Heart left ventricle (tissue), 13 donors: Measurements from ENCODE around the gene RBP5.

Source experiments
- POLR2A ChIP-seq, 2 donors: fragments of 450-650 bp; IDR thresholded peaks; one replicate each; pipeline ENCODE4 v1.6.1; 2017; ENCODE audit warnings: antibody characterized with exemption in 2 of 2, mild to moderate bottlenecking in 2 of 2, moderate library complexity in 2 of 2
- TF ChIP-seq, protein P1 (sequence below), 12 donors: fragments of 200-600 bp; sonication (generic) in 4 of 12; IDR thresholded peaks; one replicate each; pipeline versions ENCODE4 v1.5.0 to v1.8.0; 2018 to 2022; ENCODE audit warnings: antibody characterized with exemption in 12 of 12, mild to moderate bottlenecking in 5 of 12
- donor health status: ischemic (EF 13 %, LVEDD 7.1; RV severe dilation, severe dysfunction).
- donor health status: DM: no; HTN: yes; CAD: no.
- donor health status: DM: no; HTN: no; CAD: no.
- donor health status: ischemic (EF 25% LVEDD 6.9; RV normal size, moderate dysfunction).
- donor health status: ischemic (EF 25% LVEDD 5.7; RV mildly dilated, moderate dysfunction).
- donor health status: ischemic (EF 35%, LVEDD 5.7; RV mildly dilated, moderate dysfunction).
- donor health status: nonischemic (EF 11% LVEDD 7.7; RV severe dilation, severe dysfunction).
- donor health status: DM: yes; HTN: yes; CAD: no.
- donor health status: PGD.
- donor health status: ischemic (EF 29% LVEDD 5.4; RV normal size, mild dysfunction).
- donor health status: nonischemic (EF 23%, LVEDD 6.1; RV moderate dilation, normal function).

- TF ChIP-seq, protein P1, sequence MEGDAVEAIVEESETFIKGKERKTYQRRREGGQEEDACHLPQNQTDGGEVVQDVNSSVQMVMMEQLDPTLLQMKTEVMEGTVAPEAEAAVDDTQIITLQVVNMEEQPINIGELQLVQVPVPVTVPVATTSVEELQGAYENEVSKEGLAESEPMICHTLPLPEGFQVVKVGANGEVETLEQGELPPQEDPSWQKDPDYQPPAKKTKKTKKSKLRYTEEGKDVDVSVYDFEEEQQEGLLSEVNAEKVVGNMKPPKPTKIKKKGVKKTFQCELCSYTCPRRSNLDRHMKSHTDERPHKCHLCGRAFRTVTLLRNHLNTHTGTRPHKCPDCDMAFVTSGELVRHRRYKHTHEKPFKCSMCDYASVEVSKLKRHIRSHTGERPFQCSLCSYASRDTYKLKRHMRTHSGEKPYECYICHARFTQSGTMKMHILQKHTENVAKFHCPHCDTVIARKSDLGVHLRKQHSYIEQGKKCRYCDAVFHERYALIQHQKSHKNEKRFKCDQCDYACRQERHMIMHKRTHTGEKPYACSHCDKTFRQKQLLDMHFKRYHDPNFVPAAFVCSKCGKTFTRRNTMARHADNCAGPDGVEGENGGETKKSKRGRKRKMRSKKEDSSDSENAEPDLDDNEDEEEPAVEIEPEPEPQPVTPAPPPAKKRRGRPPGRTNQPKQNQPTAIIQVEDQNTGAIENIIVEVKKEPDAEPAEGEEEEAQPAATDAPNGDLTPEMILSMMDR (IDR thresholded peaks at IDR 0.05): no peak
- no peak for TF ChIP-seq POLR2A (IDR thresholded peaks at IDR 0.05)
These were observed 39.4 kb downstream of the RBP5 start for GRCh38 chr12:7089196-7089871.
